ENCODE data around the gene STRBP. TPM values are rescaled to one million over a fixed set of nuclear protein-coding genes. Genes with fewer than 3 reads are reported as not detected.
"Not testable (repeated sequence)": the region's sequence is repeated elsewhere in the genome, so short reads cannot be mapped to it uniquely, and the experiment has no call there.

The STRBP gene
- total RNA-seq, 1 experiment from 2014 or later, result 59.3 TPM

DNA sequence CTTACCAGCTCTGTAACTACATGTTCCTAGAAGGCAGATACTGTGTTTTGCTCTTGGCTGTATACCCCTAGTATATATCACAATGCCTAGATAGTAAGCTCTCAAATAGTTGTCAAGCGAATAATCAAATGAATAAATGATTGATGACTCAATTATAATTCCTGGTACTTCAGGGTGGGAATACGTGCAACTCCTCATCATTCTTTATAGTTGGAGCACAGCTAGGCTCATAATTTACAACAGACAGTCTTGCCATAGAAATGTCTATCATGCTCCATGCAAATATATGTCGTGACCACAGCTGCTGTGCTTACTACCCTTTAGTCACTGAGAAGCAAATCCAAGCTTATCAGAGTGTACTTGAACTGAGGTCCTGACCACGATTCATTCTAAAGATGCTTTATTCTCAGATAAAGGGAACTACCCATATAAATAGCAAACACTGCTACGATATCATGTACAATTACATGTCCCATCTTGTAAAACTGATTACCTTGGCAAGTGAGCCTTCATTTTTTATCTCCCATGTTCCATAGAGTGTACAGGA lies 52.1 kb downstream of the STRBP start:
- DNase-seq (ENCODE audit: low spot score), result no peak
- in situ Hi-C loops (cut with HindIII; ENCODE audit: low sequenced_read_pairs), result no loop called here

DNA sequence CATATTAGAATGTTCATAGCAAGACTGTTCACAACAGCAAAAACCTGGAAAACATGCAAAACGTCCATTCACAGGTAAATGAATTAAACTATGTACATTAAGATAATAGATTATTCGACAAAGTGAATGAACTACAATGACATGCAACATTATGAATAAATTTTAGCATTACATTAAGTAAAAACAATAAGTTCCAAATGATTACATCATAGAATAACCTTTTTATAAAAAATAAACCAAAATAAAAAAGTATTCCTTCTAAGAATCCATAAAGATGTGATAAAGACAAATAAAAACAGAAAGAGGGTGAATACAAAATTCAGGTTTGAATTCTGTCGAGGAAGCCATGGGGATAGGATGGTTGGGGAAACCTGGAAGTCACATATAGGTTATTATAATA lies 57.3 kb downstream of the STRBP start:
- in situ Hi-C loops (cut with HindIII; ENCODE audit: low sequenced_read_pairs), result no loop called here
- no peak for DNase-seq (ENCODE audit: low spot score)

- in situ Hi-C loops (cut with HindIII; ENCODE audit: low sequenced_read_pairs), result no loop called here
- DNase-seq (ENCODE audit: low spot score), result no peak
Observed at GRCh38 chr9:123208626-123209174, 59.7 kb downstream of the STRBP start.

DNA sequence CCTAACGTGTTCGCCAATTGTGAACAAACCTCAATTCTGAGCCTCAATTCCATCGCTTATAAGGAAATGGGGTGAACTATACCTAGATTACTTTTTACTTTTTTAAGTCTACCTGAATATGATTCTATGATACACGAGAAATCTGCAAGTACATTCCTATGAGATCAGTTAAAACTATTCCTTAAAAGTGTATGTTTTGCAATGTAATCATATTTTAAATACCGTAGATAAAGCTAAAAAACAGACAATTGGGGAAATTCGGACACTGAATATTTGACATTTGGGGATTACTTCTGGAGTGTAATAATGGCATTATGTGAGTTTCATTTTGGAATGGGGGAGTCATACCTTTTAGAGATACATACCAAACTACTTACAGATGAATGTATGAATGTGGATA lies 62.3 kb downstream of the STRBP start:
- in situ Hi-C loops (cut with HindIII; ENCODE audit: low sequenced_read_pairs), result no loop called here
- no peak for DNase-seq (ENCODE audit: low spot score)

DNA sequence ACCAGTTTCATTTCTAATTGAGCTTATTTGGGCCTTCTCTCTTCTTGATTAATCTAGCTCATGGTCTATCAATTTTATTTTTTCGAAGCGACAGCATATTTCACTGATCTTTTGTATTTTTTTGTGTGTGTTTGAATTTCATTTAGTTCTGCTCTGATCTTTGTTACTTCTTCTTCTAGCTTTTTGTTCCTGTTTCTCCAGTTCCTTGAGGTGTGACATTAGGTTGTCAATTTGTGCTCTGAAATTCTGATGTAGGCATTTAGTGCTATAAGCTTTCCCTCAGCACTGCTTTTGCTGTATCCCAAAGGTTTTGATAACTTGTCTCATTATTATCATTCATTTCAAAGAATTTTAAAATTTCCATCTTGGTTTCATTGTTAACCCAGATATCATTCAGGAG lies 67.3 kb downstream of the STRBP start:
- DNase-seq (ENCODE audit: low spot score), result no peak
- in situ Hi-C loops (cut with HindIII; ENCODE audit: low sequenced_read_pairs), result no loop called here

DNA sequence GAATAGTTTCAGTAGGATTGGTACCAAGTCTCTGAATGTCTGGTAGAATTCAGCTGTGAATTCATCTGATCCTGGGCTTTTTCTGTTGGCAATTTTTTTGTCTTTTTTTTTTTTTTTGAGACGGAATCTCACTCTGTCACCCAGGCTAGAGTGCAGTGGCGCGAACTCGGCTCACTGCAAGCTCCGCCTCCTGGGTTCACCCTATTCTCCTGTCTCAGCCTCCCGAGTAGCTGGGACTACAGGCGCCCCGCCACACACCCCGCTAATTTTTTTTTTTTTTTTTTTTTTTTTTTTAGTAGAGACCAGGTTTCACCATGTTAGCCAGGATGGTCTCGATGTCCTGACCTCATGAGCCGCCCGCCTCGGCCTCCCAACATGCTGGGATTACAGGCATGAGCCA lies 67.9 kb downstream of the STRBP start:
- in situ Hi-C loops (cut with HindIII; ENCODE audit: low sequenced_read_pairs); DNase-seq (ENCODE audit: low spot score): not testable (repeated sequence)

DNA sequence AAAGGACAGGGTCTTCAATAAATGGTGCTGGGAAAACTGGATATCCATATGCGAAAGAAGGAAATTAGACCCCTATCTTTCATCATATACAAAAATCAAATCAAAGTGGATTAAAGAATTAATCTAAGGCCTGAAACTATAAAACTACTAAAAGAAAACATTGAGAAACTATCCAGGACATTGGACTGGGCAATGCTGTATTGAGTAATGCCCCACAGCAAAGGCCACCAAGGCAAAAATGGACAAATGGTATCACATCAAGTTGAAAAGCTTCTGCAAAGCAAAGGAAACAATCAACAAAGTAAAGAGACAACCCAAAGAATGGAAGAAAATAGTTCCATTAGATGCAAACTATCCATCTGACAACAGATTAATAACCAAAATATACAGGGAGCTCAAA lies 72.3 kb downstream of the STRBP start:
- in situ Hi-C loops (cut with HindIII; ENCODE audit: low sequenced_read_pairs), result no loop called here
- no peak for DNase-seq (ENCODE audit: low spot score)

DNA sequence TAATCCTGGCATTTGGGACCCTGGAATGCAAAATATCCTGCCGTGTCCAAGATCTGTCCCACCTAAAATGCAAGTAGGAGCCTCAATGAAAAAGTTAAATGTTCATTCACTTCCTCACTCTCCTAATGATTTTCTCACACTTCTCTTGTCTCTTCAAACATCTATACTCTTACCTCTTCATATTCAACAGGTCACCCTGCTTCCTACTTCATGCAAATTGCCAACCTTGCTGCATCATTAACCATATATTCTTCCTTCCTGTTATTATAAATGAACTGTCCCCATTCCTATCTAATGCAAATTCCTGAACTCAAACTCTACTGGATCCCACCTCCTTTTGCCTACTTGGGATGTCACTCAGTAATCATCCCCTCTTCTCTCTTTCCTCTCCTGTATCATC lies 74.4 kb downstream of the STRBP start:
- in situ Hi-C loops (cut with HindIII; ENCODE audit: low sequenced_read_pairs), result no loop called here
- DNase-seq (ENCODE audit: low spot score), result no peak

- no peak for DNase-seq (ENCODE audit: low spot score)
- in situ Hi-C loops (cut with HindIII; ENCODE audit: low sequenced_read_pairs), result no loop called here
Observed at GRCh38 chr9:123191680-123192079, 76.7 kb downstream of the STRBP start.

DNA sequence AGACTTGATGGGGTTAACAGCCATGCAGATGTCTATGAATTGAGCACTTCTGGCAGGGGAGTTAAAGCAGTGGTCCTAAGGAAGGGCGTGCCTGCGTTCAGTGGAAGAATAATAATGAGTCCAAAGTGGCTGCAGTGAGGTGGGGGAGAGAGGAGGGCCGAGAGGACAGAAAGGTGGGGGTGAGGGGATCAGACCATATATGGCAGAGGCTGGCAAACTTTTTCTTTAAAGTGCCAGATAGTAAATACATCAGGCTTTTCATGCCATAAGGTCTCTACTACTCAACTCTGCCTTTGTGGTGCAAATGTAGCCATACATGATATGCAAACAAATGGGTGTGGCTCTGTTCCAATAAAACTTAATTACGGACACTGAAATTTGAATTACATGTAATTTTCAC lies 77.1 kb downstream of the STRBP start:
- no peak for DNase-seq (ENCODE audit: low spot score)
- in situ Hi-C loops (cut with HindIII; ENCODE audit: low sequenced_read_pairs), result no loop called here

DNA sequence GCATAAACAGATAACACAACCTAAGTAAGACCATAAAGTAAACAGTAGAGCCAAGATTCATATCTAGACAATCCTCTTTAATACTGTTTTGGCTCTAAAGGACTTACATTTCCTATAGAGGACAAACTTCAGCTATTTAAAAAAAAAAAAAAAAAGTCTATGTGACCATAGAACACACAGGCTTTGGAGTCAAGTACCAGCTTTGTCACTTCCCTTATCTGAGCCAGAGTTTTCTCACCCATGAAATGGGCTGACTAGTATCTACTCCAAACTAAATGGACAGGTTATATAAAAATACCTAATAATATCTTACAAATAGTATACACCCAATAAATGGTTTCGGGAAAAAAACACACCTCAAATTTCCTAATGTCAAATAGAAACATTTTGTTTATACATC lies 81.3 kb downstream of the STRBP start:
- no peak for DNase-seq (ENCODE audit: low spot score)
- in situ Hi-C loops (cut with HindIII; ENCODE audit: low sequenced_read_pairs), result no loop called here

DNA sequence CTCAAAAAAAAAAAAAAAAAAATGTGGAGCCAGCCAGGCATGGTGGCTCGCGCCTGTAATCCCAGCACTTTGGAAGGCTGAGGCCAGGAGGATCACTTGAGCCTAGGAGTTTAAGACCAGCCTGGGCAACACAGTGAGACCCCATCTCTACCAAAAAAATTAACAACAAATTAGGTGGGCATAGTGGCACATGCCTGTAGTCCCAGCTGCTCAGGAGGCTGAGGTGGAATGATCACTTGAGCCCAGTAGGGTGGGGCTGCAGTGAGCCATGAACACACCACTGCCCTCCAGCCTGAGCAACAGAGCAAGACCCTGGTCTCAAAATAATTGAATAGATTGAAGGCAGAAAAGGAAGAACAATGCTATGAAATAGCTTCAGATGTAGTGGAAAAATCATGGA lies 82.4 kb downstream of the STRBP start:
- in situ Hi-C loops (cut with HindIII; ENCODE audit: low sequenced_read_pairs), result not testable (repeated sequence)

GRCh38 chr9:123176949-123177348 lies 91.4 kb downstream of the STRBP start:
- in situ Hi-C loops (cut with HindIII; ENCODE audit: low sequenced_read_pairs), result no loop called here
- DNase-seq (ENCODE audit: low spot score), result no peak

More for the DNA sequence above, 82.4 kb downstream of the STRBP start:
- DNase-seq (ENCODE audit: low spot score), result not testable (repeated sequence)

- in situ Hi-C loops (cut with HindIII; ENCODE audit: low sequenced_read_pairs), result no loop called here
- DNase-seq (ENCODE audit: low spot score), result no peak
Observed at GRCh38 chr9:123175854-123176629, 92.3 kb downstream of the STRBP start.

GRCh38 chr9:123174887-123175518 lies 93.4 kb downstream of the STRBP start:
- in situ Hi-C loops (cut with HindIII; ENCODE audit: low sequenced_read_pairs), result no loop called here
- DNase-seq (ENCODE audit: low spot score), result no peak

- no peak for DNase-seq (ENCODE audit: low spot score)
- in situ Hi-C loops (cut with HindIII; ENCODE audit: low sequenced_read_pairs), result no loop called here
Observed at GRCh38 chr9:123174079-123174478, 94.3 kb downstream of the STRBP start.

DNA sequence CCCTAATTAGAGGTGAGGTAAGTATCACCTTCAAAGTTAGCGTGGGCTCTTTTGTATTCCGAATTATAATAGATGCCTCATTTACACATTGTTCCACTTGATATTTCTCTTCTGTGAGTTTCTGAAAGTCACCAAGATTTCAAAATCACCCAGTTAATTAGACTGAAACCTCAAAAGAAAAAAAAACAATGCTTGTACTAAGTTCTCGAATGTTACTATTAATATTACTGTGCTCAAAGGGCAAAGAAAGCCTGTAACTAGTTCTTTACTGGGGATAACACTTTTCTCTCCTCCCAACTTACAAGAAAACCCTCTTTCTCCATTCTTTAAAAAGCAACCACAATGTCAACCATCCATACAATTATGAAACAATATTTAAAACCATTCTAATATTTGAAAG lies 98.5 kb downstream of the STRBP start:
- in situ Hi-C loops (cut with HindIII; ENCODE audit: low sequenced_read_pairs), result no loop called here
- no peak for DNase-seq (ENCODE audit: low spot score)

DNA sequence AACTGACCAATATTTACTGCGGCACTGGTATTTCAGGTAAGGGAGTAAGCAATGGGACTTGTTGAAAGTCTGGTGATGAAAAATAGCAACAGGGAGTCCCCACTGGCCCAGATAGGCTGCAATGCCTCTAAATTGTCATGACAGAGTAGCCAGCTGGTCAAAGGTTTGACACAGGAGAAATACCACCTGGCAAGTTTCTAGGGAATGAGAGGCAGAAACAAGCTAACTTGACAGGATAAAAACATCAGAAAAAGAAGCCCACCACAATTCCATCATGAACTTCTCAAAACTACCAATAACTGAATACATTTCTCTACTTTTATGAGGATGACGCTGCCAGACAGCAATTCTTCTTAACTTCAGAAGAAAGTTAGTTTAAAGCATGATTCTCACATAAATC lies 99.8 kb downstream of the STRBP start:
- in situ Hi-C loops (cut with HindIII; ENCODE audit: low sequenced_read_pairs), result no loop called here

GRCh38 chr9:123167474-123167873 lies 100.9 kb downstream of the STRBP start:
- in situ Hi-C loops (cut with HindIII; ENCODE audit: low sequenced_read_pairs), result no loop called here
- no peak for DNase-seq (ENCODE audit: low spot score)

More for the DNA sequence above, 99.8 kb downstream of the STRBP start:
- DNase-seq (ENCODE audit: low spot score), result peak; percentile 89

GRCh38 chr9:123165813-123166212 lies 102.6 kb downstream of the STRBP start:
- DNase-seq (ENCODE audit: low spot score), result no peak
- in situ Hi-C loops (cut with HindIII; ENCODE audit: low sequenced_read_pairs), result no loop called here
